HCT116 (cell line): Measurements from ENCODE around the gene TBC1D32. TPM values are rescaled to one million over a fixed set of nuclear protein-coding genes. Genes with fewer than 3 reads are reported as not detected.

Source experiments
- ATAC-seq: fragments of 200-7000 bp; cut with Tn5 transposase; 2 replicates; pipeline ENCODE4 v1.9.1; 2020; ENCODE audit warnings: mild to moderate bottlenecking, moderate library complexity
- BruUV-seq: library from RNA; stranded (reverse); fragments of 400-500 nt; replicated peaks from 2 replicates; lab custom pipeline; 2021; lab: Mats Ljungman, UMichigan
- CTCF ChIA-PET: fragments of 300-600 bp; sonication (Branson Sonifier 250); formaldehyde crosslinking; loops from one replicate; lab custom pipeline; 2021; ENCODE audit warnings: antibody characterized with exemption; lab: Charles Lee
- POLR2A ChIA-PET: fragments of 300-600, 350-600 bp; sonication (Branson Sonifier 250); formaldehyde crosslinking; loops from one replicate; lab custom pipeline; 2021; ENCODE audit warnings: antibody characterized with exemption; lab: Charles Lee
- RAD21 ChIA-PET, 2 experiments: fragments of 300-600 bp; sonication (Branson Sonifier 250); formaldehyde crosslinking; loops; one replicate each; lab custom pipeline; 2023; ENCODE audit warnings: low total read pairs in 2 of 2; ENCODE audit not compliant: uncharacterized antibody in 2 of 2, unreplicated experiment in 2 of 2, low non-redundant PET in 1 of 2; lab: Charles Lee
- DNase-seq: peaks from one replicate; pipeline ENCODE4 v3.0.0-alpha.2; 2010; ENCODE audit warnings: low read depth, low spot score
- H2AFZ ChIP-seq: fragments of 200-600 bp; shearing (Covaris generic), sonication (generic); 2 replicates; pipeline ENCODE4 v1.6.1; 2017; ENCODE audit warnings: low read depth, mixed run types, mixed read lengths, antibody characterized with exemption, low read length; ENCODE audit not compliant: poor library complexity, severe bottlenecking
- H3K27ac ChIP-seq: 2 replicates; pipeline ENCODE4 v1.5.1; 2012; ENCODE audit warnings: low read depth, low read length
- H3K27me3 ChIP-seq: fragments of 200-600 bp; sonication (generic); 2 replicates; pipeline ENCODE4 v1.6.1; 2016; ENCODE audit warnings: mixed run types, low read length, mixed read lengths; ENCODE audit not compliant: insufficient read depth
- H3K36me3 ChIP-seq, 2 experiments: fragments of 200-500 bp in 1 of 2; fragments of 200-600 bp in 1 of 2; sonication (Bioruptor generic) in 1 of 2; sonication (generic) in 1 of 2; 2 replicates each; pipeline versions ENCODE4 v1.5.1 to v1.6.1; 2014 to 2016; ENCODE audit warnings: low read length in 2 of 2, inconsistent platforms in 1 of 2, mixed read lengths in 1 of 2, mixed run types in 1 of 2; ENCODE audit not compliant: insufficient read depth in 2 of 2, control insufficient read depth in 1 of 2
- H3K4me1 ChIP-seq, 2 experiments: fragments of 200-600 bp in 1 of 2; sonication (generic) in 1 of 2; 2 replicates each; pipeline versions ENCODE4 v1.5.1 to v1.6.1; 2012 to 2017; ENCODE audit warnings: low read length in 2 of 2, inconsistent platforms in 1 of 2, mild to moderate bottlenecking in 1 of 2, mixed read lengths in 1 of 2, mixed run types in 1 of 2, moderate library complexity in 1 of 2; ENCODE audit not compliant: insufficient read depth in 2 of 2, control insufficient read depth in 1 of 2
- H3K4me2 ChIP-seq: fragments of 200-600 bp; sonication (generic); 2 replicates; pipeline ENCODE4 v1.6.1; 2017; ENCODE audit warnings: mixed run types, low read length, mixed read lengths
- H3K4me3 ChIP-seq, 2 experiments: fragments of 200-600 bp in 1 of 2; sonication (generic) in 1 of 2; replicated peaks in 1 of 2; 2 replicates each; pipeline ENCODE4 v1.5.1; 2011 to 2016; ENCODE audit warnings: low read length in 2 of 2, control low read depth in 1 of 2, low read depth in 1 of 2, mild to moderate bottlenecking in 1 of 2, mixed read lengths in 1 of 2, mixed run types in 1 of 2
- H3K79me2 ChIP-seq: fragments of 200-600 bp; sonication (generic); 2 replicates; pipeline ENCODE4 v1.6.1; 2017; ENCODE audit warnings: mild to moderate bottlenecking, mixed run types, low read length, moderate library complexity, mixed read lengths; ENCODE audit not compliant: insufficient read depth
- H3K9ac ChIP-seq: fragments of 200-600 bp; sonication (generic); 2 replicates; pipeline ENCODE4 v1.6.1; 2016; ENCODE audit warnings: low read length, mixed read lengths
- H3K9me2 ChIP-seq: fragments of 200-600 bp; sonication (generic), shearing (Covaris generic); 2 replicates; pipeline ENCODE4 v1.6.1; 2017; ENCODE audit warnings: mixed run types, mild to moderate bottlenecking, moderate library complexity; ENCODE audit not compliant: insufficient read depth
- H3K9me3 ChIP-seq, 2 experiments: fragments of 200-500 bp in 1 of 2; fragments of 200-600 bp in 1 of 2; sonication (Bioruptor generic) in 1 of 2; sonication (generic) in 1 of 2; 2 replicates each; pipeline ENCODE4 v1.6.1; 2014 to 2017; ENCODE audit warnings: low read length in 2 of 2, mixed read lengths in 2 of 2, inconsistent platforms in 1 of 2, low read depth in 1 of 2, mild to moderate bottlenecking in 1 of 2, mixed run types in 1 of 2, moderate library complexity in 1 of 2; ENCODE audit not compliant: control insufficient read depth in 1 of 2, insufficient read depth in 1 of 2
- H4K20me1 ChIP-seq: fragments of 200-600 bp; sonication (generic), shearing (Covaris generic); 2 replicates; pipeline ENCODE4 v1.6.1; 2017; ENCODE audit warnings: mixed run types, mild to moderate bottlenecking, moderate library complexity; ENCODE audit not compliant: insufficient read depth
- CBX3 ChIP-seq: IDR thresholded peaks from 2 replicates; pipeline ENCODE4 v1.6.1; 2012; ENCODE audit warnings: low read depth
- EGR1 ChIP-seq: IDR thresholded peaks from 2 replicates; pipeline ENCODE4 v1.6.1; 2012; ENCODE audit warnings: low read depth
- EZH2 ChIP-seq: fragments of 200-600 bp; sonication (generic); IDR thresholded peaks from 2 replicates; pipeline ENCODE4 v1.6.1; 2017; ENCODE audit warnings: antibody characterized with exemption, mixed run types
- FOSL1 ChIP-seq: IDR thresholded peaks from 2 replicates; pipeline ENCODE4 v1.6.1; 2012; ENCODE audit warnings: low read depth
- YY1 ChIP-seq: IDR thresholded peaks from 2 replicates; pipeline ENCODE4 v1.6.1; 2011; ENCODE audit warnings: low read length, low read depth, moderate library complexity, mild to moderate bottlenecking; ENCODE audit not compliant: insufficient replicate concordance; ENCODE audit errors: extremely low read depth
- intact Hi-C: fragments of 100-400 bp; cut with micrococcal nuclease; formaldehyde crosslinking; loops from 2 replicates; pipeline ENCODE4 v1.10.0; 2022
- total RNA-seq: library from RNA; stranded (reverse); gene quantifications from one replicate; pipeline ENCODE4 v1.2.1, GENCODE V29; 2021; ENCODE audit not compliant: unreplicated experiment
- TF ChIP-seq, protein P1 (sequence below), 3 experiments: fragments of 200-600 bp in 1 of 3; sonication (generic) in 1 of 3; IDR thresholded peaks in 2 of 3; conservative IDR thresholded peaks in 1 of 3; 2 replicates each; pipeline ENCODE4 v1.5.1; 2012 to 2017; ENCODE audit warnings: low read depth in 2 of 3, low read length in 2 of 3, antibody characterized with exemption in 1 of 3, borderline replicate concordance in 1 of 3, control low read depth in 1 of 3, mild to moderate bottlenecking in 1 of 3, mixed read lengths in 1 of 3, mixed run types in 1 of 3, moderate library complexity in 1 of 3; ENCODE audit not compliant: insufficient read depth in 1 of 3
- TF ChIP-seq, protein P2 (sequence below): IDR thresholded peaks from 2 replicates; pipeline ENCODE4 v1.6.1; 2012
- TF ChIP-seq, protein P3 (sequence below): IDR thresholded peaks from 2 replicates; pipeline ENCODE4 v1.6.1; 2012

The TBC1D32 gene
- total RNA-seq, 1 experiment from 2014 or later: 13.8 TPM

DNA sequence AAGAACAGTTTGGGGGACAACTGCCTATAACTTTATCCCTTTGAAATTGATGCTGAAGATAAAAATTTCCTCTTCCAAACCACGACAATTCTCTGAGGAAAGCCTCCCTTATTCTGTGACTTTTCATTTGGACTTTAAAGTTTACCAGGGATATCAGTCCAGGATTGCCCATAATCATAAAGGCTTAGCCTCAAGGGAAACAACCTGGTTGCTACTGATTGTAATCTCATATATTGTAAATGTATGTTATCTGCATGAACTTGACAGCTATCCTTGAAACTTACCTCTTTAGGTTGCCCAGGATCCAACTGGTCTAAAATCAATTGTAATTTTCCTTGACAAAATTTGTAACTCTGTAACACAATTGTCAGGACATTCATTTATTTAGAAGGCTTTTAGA lies 23.8 kb downstream of the TBC1D32 start:
- Histone ChIP-seq H3K9me3 (no peaks in the 10 kb centered on the region), H3K27ac (no peak overlapping the region), H3K4me2 (no peak overlapping the region), H3K9me2 (no peaks in the 10 kb centered on the region), H2AFZ (no peak overlapping the region), H4K20me1 (no peaks in the 10 kb centered on the region), H3K9ac (no peak overlapping the region), H3K27me3 (no peaks in the 10 kb centered on the region), H3K4me1 (no peaks in the 10 kb centered on the region), H3K36me3 (no peaks in the 10 kb centered on the region), H3K79me2 (no peaks in the 10 kb centered on the region), H3K4me3 (no peak overlapping the region)
- no TSS peak for BruUV-seq
- ChIA-PET POLR2A (interaction anchor here (1.0 kb wide), 1 partner anchor 24 kb away, joined by 3 read pairs; the partner anchor contains the start of gene TBC1D32), RAD21 (no interaction called here), CTCF (no interaction called here)
- TF ChIP-seq FOSL1: no peak
- no peak for TF ChIP-seq YY1
- TF ChIP-seq, protein P1, sequence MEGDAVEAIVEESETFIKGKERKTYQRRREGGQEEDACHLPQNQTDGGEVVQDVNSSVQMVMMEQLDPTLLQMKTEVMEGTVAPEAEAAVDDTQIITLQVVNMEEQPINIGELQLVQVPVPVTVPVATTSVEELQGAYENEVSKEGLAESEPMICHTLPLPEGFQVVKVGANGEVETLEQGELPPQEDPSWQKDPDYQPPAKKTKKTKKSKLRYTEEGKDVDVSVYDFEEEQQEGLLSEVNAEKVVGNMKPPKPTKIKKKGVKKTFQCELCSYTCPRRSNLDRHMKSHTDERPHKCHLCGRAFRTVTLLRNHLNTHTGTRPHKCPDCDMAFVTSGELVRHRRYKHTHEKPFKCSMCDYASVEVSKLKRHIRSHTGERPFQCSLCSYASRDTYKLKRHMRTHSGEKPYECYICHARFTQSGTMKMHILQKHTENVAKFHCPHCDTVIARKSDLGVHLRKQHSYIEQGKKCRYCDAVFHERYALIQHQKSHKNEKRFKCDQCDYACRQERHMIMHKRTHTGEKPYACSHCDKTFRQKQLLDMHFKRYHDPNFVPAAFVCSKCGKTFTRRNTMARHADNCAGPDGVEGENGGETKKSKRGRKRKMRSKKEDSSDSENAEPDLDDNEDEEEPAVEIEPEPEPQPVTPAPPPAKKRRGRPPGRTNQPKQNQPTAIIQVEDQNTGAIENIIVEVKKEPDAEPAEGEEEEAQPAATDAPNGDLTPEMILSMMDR (IDR thresholded peaks at IDR 0.05 in 2 of 3, conservative IDR thresholded peaks at IDR 0.05 in 1 of 3; ENCODE audit: borderline replicate concordance in 1 of 3, insufficient read depth in 1 of 3, low read depth in 2 of 3, low read length in 2 of 3): no peak
- no peak for TF ChIP-seq EGR1
- TF ChIP-seq, protein P2, sequence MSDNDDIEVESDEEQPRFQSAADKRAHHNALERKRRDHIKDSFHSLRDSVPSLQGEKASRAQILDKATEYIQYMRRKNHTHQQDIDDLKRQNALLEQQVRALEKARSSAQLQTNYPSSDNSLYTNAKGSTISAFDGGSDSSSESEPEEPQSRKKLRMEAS: no peak
- intact Hi-C loops: no loop called here
- DNase-seq (no peak), ATAC-seq (no peak)

DNA sequence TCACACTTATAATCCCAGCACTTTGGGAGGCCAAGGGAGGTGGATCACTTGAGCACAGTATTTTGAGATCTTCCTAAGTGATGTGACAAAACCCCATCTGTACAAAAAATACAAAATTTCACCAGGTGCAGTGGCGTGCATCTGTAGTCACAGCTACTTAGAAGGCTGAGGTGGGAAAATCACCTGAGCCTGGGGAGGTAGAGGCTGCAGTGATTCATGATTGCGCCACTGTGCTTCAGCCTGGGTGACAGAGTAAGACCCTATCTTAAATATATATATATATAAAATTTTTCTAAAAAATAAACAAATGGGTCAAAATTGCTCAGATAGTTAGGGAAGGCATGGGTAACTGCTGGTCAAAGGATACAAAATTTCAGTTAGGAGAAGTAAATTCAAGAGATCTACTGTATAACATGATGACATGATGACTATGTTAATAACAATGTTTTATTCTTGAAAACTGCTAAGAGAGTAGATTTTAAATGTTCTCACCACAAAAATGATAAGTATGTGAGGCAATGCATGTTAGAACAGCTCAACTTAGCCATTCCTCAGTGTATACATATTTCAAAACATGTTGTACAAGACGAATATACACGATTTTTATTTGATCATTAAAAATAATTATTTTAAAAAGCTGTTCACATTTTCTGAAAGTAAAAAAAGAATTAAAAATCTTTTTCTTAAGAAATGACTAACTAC lies 24.4 kb downstream of the TBC1D32 start:
- intact Hi-C loops: no loop called here
- ChIA-PET RAD21 (no interaction called here), POLR2A (no interaction called here), CTCF (no interaction called here)
- ATAC-seq (no peak), DNase-seq (no peak)
- Histone ChIP-seq H3K36me3 (no peaks in the 10 kb centered on the region), H3K27ac (no peak overlapping the region), H4K20me1 (no peaks in the 10 kb centered on the region), H3K4me1 (no peaks in the 10 kb centered on the region), H2AFZ (no peak overlapping the region), H3K9me3 (no peaks in the 10 kb centered on the region), H3K4me3 (no peak overlapping the region), H3K27me3 (no peaks in the 10 kb centered on the region), H3K79me2 (no peaks in the 10 kb centered on the region), H3K9ac (no peak overlapping the region), H3K4me2 (no peak overlapping the region), H3K9me2 (no peaks in the 10 kb centered on the region)
- TF ChIP-seq CBX3 (no peak), EZH2 (no peak)
- TF ChIP-seq, protein P3, sequence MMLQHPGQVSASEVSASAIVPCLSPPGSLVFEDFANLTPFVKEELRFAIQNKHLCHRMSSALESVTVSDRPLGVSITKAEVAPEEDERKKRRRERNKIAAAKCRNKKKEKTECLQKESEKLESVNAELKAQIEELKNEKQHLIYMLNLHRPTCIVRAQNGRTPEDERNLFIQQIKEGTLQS: no peak
- BruUV-seq: no TSS peak
